Head of caudate nucleus (tissue), 42 donors: ENCODE results near the gene VAMP7.
"Not testable (repeated sequence)": the region's sequence is repeated elsewhere in the genome, so short reads cannot be mapped to it uniquely, and the experiment has no call there.

ENCODE experiments used
- DNase-seq, 42 donors: peaks; one replicate each; pipeline versions ENCODE4 v3.0.0 to v3.0.0-alpha.2; 2020 to 2021; ENCODE audit warnings: mixed read lengths in 7 of 42
- intact Hi-C: fragments of 100-400 bp; cut with DNase I; formaldehyde crosslinking; loops from one replicate; pipeline ENCODE4 v1.15.0; 2022

The VAMP7 gene

GRCh38 chrX:155971658-155972057 lies 90.5 kb downstream of the VAMP7 start:
- DNase-seq, intact Hi-C loops: not testable (repeated sequence)

- intact Hi-C loops, DNase-seq: not testable (repeated sequence)
Measured at GRCh38 chrX:155972241-155972640, 91.1 kb downstream of the VAMP7 start.

- intact Hi-C loops: no loop called here
Measured at GRCh38 chrX:155983326-155983725, 102.2 kb downstream of the VAMP7 start.

GRCh38 chrX:155985208-155985607 lies 104.1 kb downstream of the VAMP7 start:
- DNase-seq: no peak
- intact Hi-C loops: no loop called here

More at GRCh38 chrX:155983326-155983725, 102.2 kb downstream of the VAMP7 start:
- DNase-seq: no peak

GRCh38 chrX:155986995-155987394 lies 105.8 kb downstream of the VAMP7 start:
- intact Hi-C loops, DNase-seq: not testable (repeated sequence)

GRCh38 chrX:155988859-155989258 lies 107.7 kb downstream of the VAMP7 start:
- no peak for DNase-seq
- intact Hi-C loops: no loop called here
